Neural progenitor cell (in vitro differentiated cells): ENCODE data around the gene COL8A2. TPM values are rescaled to one million over a fixed set of nuclear protein-coding genes. Genes with fewer than 3 reads are reported as not detected.

Experiments used
- DNase-seq: peaks from one replicate; pipeline ENCODE4 v3.0.0-alpha.2; 2016; ENCODE audit warnings: low spot score
- H2AFZ ChIP-seq: fragments of 200-600 bp; sonication (generic); replicated peaks from 2 replicates; pipeline ENCODE4 v1.6.1; 2016; ENCODE audit warnings: antibody characterized with exemption
- H3F3A ChIP-seq: fragments of 200-600 bp; sonication (generic); 2 replicates; pipeline ENCODE4 v1.6.1; 2016; ENCODE audit warnings: antibody characterized with exemption, low read depth
- H3K27ac ChIP-seq: fragments of 200-600 bp; sonication (generic); 2 replicates; pipeline ENCODE4 v1.5.1; 2016; ENCODE audit warnings: mild to moderate bottlenecking
- H3K27me3 ChIP-seq: fragments of 200-600 bp; sonication (generic); 2 replicates; pipeline ENCODE4 v1.6.1; 2016; ENCODE audit warnings: mild to moderate bottlenecking, moderate library complexity
- H3K36me3 ChIP-seq: fragments of 200-600 bp; sonication (generic); 2 replicates; pipeline ENCODE4 v1.5.1; 2016
- H3K4me1 ChIP-seq: fragments of 200-600 bp; sonication (generic); 2 replicates; pipeline ENCODE4 v1.6.1; 2016; ENCODE audit warnings: mixed run types
- H3K4me2 ChIP-seq: fragments of 200-600 bp; sonication (generic); 2 replicates; pipeline ENCODE4 v1.6.1; 2016
- H3K4me3 ChIP-seq: fragments of 200-600 bp; sonication (generic); 2 replicates; pipeline ENCODE4 v1.5.1; 2016
- H3K79me2 ChIP-seq: fragments of 200-600 bp; sonication (generic); 2 replicates; pipeline ENCODE4 v1.6.1; 2016; ENCODE audit warnings: low read depth
- H3K9ac ChIP-seq: fragments of 200-600 bp; sonication (generic); 2 replicates; pipeline ENCODE4 v1.6.1; 2016
- H3K9me3 ChIP-seq: fragments of 200-600 bp; sonication (generic); 2 replicates; pipeline ENCODE4 v1.5.1; 2016; ENCODE audit warnings: low read depth
- H4K20me1 ChIP-seq: fragments of 200-600 bp; sonication (generic); 2 replicates; pipeline ENCODE4 v1.6.1; 2016; ENCODE audit warnings: low read depth
- H3K27ac Mint-ChIP-seq: 3 replicates; pipeline ENCODE4 v1.8.0; 2021; ENCODE audit warnings: mixed read lengths
- H3K27me3 Mint-ChIP-seq: 2 replicates; pipeline ENCODE4 v1.8.0; 2022; ENCODE audit warnings: low read depth, mild to moderate bottlenecking, inconsistent platforms, moderate library complexity, mixed read lengths; ENCODE audit not compliant: insufficient read depth
- H3K36me3 Mint-ChIP-seq: 3 replicates; pipeline ENCODE4 v1.8.0; 2021; ENCODE audit warnings: mixed read lengths
- H3K4me1 Mint-ChIP-seq: 3 replicates; pipeline ENCODE4 v1.8.0; 2021; ENCODE audit warnings: mixed read lengths
- H3K4me3 Mint-ChIP-seq: 3 replicates; pipeline ENCODE4 v1.8.0; 2021; ENCODE audit warnings: mild to moderate bottlenecking, moderate library complexity, mixed read lengths
- H3K9me3 Mint-ChIP-seq: 3 replicates; pipeline ENCODE4 v1.8.0; 2020; ENCODE audit warnings: mixed read lengths
- CTCF ChIP-seq: fragments of 200-600 bp; sonication (generic); IDR thresholded peaks from 2 replicates; pipeline ENCODE4 v1.5.1; 2017; ENCODE audit warnings: antibody characterized with exemption, mild to moderate bottlenecking
- EZH2 ChIP-seq: fragments of 200-600 bp; sonication (generic); IDR thresholded peaks from 2 replicates; pipeline ENCODE4 v1.6.1; 2017; ENCODE audit warnings: antibody characterized with exemption, mild to moderate bottlenecking, moderate library complexity
- EZH2phosphoT487 ChIP-seq: fragments of 200-600 bp; sonication (generic); IDR thresholded peaks from 2 replicates; pipeline ENCODE4 v1.6.1; 2017; ENCODE audit warnings: antibody characterized with exemption
- total RNA-seq: library from RNA; depleted of rRNA; stranded (reverse); fragments of >200 nt; gene quantifications from 2 replicates; pipeline ENCODE4 v1.2.3, GENCODE V29; 2015; ENCODE audit warnings: low replicate concordance

Gene COL8A2
- total RNA-seq, 1 donor from 2014 or later = not detected

GRCh38 chr1:36093929-36094328 is 31.1 kb downstream of the COL8A2 start:
- peaks cover 3% of the 10 kb centered on the region for H3K4me1 ChIP-seq
- H4K20me1 ChIP-seq = peaks cover 10% of the 10 kb centered on the region
- H3K4me3 Mint-ChIP-seq = no peak overlapping the region
- no peak overlapping the region for H3K27ac Mint-ChIP-seq
- H3K27ac ChIP-seq = no peak overlapping the region
- H3K4me1 Mint-ChIP-seq = peaks cover 11% of the 10 kb centered on the region
- no peak for DNase-seq
- no peaks in the 10 kb centered on the region for H3K9me3 ChIP-seq
- H2AFZ ChIP-seq = no peak overlapping the region
- H3K4me2 ChIP-seq = no peak overlapping the region
- H3K27me3 Mint-ChIP-seq = peaks cover 2% of the 10 kb centered on the region
- H3K36me3 ChIP-seq = no peaks in the 10 kb centered on the region
- H3K9me3 Mint-ChIP-seq = no peaks in the 10 kb centered on the region
- TF ChIP-seq CTCF = no peak
- no peak for TF ChIP-seq EZH2
- no peaks in the 10 kb centered on the region for H3K27me3 ChIP-seq
- peaks cover 21% of the 10 kb centered on the region for H3K79me2 ChIP-seq
- no peak overlapping the region for H3K4me3 ChIP-seq
- H3K9ac ChIP-seq = no peak overlapping the region
- peaks cover 13% of the 10 kb centered on the region for H3K36me3 Mint-ChIP-seq
- peaks cover 20% of the 10 kb centered on the region for H3F3A ChIP-seq

- Mint-ChIP-seq H3K4me1 (peaks cover 11% of the 10 kb centered on the region), H3K36me3 (peaks cover 13% of the 10 kb centered on the region), H3K27me3 (peaks cover 2% of the 10 kb centered on the region), H3K27ac (no peak overlapping the region), H3K4me3 (no peak overlapping the region), H3K9me3 (no peaks in the 10 kb centered on the region)
- H3K27me3 ChIP-seq = no peaks in the 10 kb centered on the region
- H3K9ac ChIP-seq = no peak overlapping the region
- no peak overlapping the region for H3K4me2 ChIP-seq
- no peak overlapping the region for H3K27ac ChIP-seq
- no peak overlapping the region for H2AFZ ChIP-seq
- H3K4me1 ChIP-seq = peaks cover 3% of the 10 kb centered on the region
- peaks cover 20% of the 10 kb centered on the region for H3F3A ChIP-seq
- TF ChIP-seq EZH2phosphoT487 (no peak), CTCF (no peak), EZH2 (no peak)
- peaks cover 22% of the 10 kb centered on the region for H3K79me2 ChIP-seq
- H3K9me3 ChIP-seq = no peaks in the 10 kb centered on the region
- H4K20me1 ChIP-seq = peaks cover 10% of the 10 kb centered on the region
- no peak overlapping the region for H3K4me3 ChIP-seq
- no peak for DNase-seq
- H3K36me3 ChIP-seq = no peaks in the 10 kb centered on the region
Measured at GRCh38 chr1:36093226-36093625, 31.8 kb downstream of the COL8A2 start.

- H3F3A ChIP-seq = peaks cover 20% of the 10 kb centered on the region
- peaks cover 13% of the 10 kb centered on the region for H3K36me3 Mint-ChIP-seq
- TF ChIP-seq CTCF (no peak), EZH2 (no peak), EZH2phosphoT487 (no peak)
- DNase-seq = no peak
- peaks cover 22% of the 10 kb centered on the region for H3K79me2 ChIP-seq
- peaks cover 3% of the 10 kb centered on the region for H3K4me1 ChIP-seq
- H3K36me3 ChIP-seq = no peaks in the 10 kb centered on the region
- peaks cover 2% of the 10 kb centered on the region for H3K27me3 Mint-ChIP-seq
- H3K27me3 ChIP-seq = no peaks in the 10 kb centered on the region
- H3K4me3 ChIP-seq = no peak overlapping the region
- H2AFZ ChIP-seq = no peak overlapping the region
- no peak overlapping the region for H3K27ac Mint-ChIP-seq
- no peak overlapping the region for H3K4me3 Mint-ChIP-seq
- no peaks in the 10 kb centered on the region for H3K9me3 Mint-ChIP-seq
- peaks cover 10% of the 10 kb centered on the region for H4K20me1 ChIP-seq
- no peak overlapping the region for H3K9ac ChIP-seq
- H3K4me1 Mint-ChIP-seq = peaks cover 13% of the 10 kb centered on the region
- no peak overlapping the region for H3K27ac ChIP-seq
- no peaks in the 10 kb centered on the region for H3K9me3 ChIP-seq
- H3K4me2 ChIP-seq = no peak overlapping the region
Measured at GRCh38 chr1:36092798-36093185, 32.2 kb downstream of the COL8A2 start.
